ENCODE measurements around the gene BET1L.
"Not testable (repeated sequence)": the region's sequence is repeated elsewhere in the genome, so short reads cannot be mapped to it uniquely, and the experiment has no call there.

Gene BET1L

GRCh38 chr11:207208-207862 is at the start of gene BET1L, which contains the start of gene RIC8A:
TSS of gene BET1L (minus strand) at chr11:207399. CDS start at chr11:207321, 78 bp downstream.
TSS of gene RIC8A (plus strand) at chr11:207708. CDS start at chr11:208855, 1,147 bp downstream.
- DNase-seq (peak; percentile 96), ATAC-seq (peak; percentile 86)

GRCh38 chr11:255816-256215 is 48.6 kb upstream of the BET1L start:
- no peak for ATAC-seq
- no peak for DNase-seq

- ATAC-seq (no peak), DNase-seq (no peak)
Observed at GRCh38 chr11:255176-255575, 48.0 kb upstream of the BET1L start.

GRCh38 chr11:253886-254270 is 46.7 kb upstream of the BET1L start:
- no peak for DNase-seq
- no peak for ATAC-seq

- DNase-seq (no peak), ATAC-seq (no peak)
Observed at GRCh38 chr11:253160-253885, 46.1 kb upstream of the BET1L start.

- DNase-seq (no peak), ATAC-seq (no peak)
Observed at GRCh38 chr11:252666-253065, 45.5 kb upstream of the BET1L start.

- no peak for ATAC-seq
- no peak for DNase-seq
Observed at GRCh38 chr11:251550-251949, 44.4 kb upstream of the BET1L start.

- ATAC-seq (peak; percentile 85), DNase-seq (peak; percentile 78)
Observed at GRCh38 chr11:250740-251299, 43.6 kb upstream of the BET1L start.

GRCh38 chr11:250274-250673 is 43.1 kb upstream of the BET1L start:
- no peak for ATAC-seq

GRCh38 chr11:249062-249461 is 41.9 kb upstream of the BET1L start:
- DNase-seq, result no peak
- peak; percentile 44 for ATAC-seq

More at GRCh38 chr11:250274-250673, 43.1 kb upstream of the BET1L start:
- no peak for DNase-seq

GRCh38 chr11:244376-244775 is 37.2 kb upstream of the BET1L start:
- DNase-seq, result no peak
- no peak for ATAC-seq

- DNase-seq (no peak), ATAC-seq (no peak)
Observed at GRCh38 chr11:241634-242033, 34.4 kb upstream of the BET1L start.

GRCh38 chr11:240315-240714 is 33.1 kb upstream of the BET1L start:
- DNase-seq (no peak), ATAC-seq (no peak)

GRCh38 chr11:238346-238745 is 31.1 kb upstream of the BET1L start:
- ATAC-seq, result not testable (repeated sequence)

GRCh38 chr11:236774-237767 is 29.9 kb upstream of the BET1L start, which contains the start of gene PSMD13:
TSS of gene PSMD13 (plus strand) at chr11:236976. CDS start at chr11:237050, 74 bp downstream.
- DNase-seq (peak; percentile 93), ATAC-seq (peak; percentile 86)

More at GRCh38 chr11:238346-238745, 31.1 kb upstream of the BET1L start:
- DNase-seq, result not testable (repeated sequence)

- DNase-seq, result peak; percentile 82
- ATAC-seq, result peak; percentile 77
Observed at GRCh38 chr11:235997-236773, 29.0 kb upstream of the BET1L start, which contains the start of gene SIRT3. TSS of gene SIRT3 (minus strand) at chr11:236342. CDS start at chr11:236328, 14 bp downstream.

- no peak for DNase-seq
- peak; percentile 57 for ATAC-seq
Observed at GRCh38 chr11:235609-235996, 28.4 kb upstream of the BET1L start.

GRCh38 chr11:235180-235579 is 28.0 kb upstream of the BET1L start:
- no peak for ATAC-seq
- no peak for DNase-seq

GRCh38 chr11:232783-233565 is 25.8 kb upstream of the BET1L start:
- DNase-seq (no peak), ATAC-seq (no peak)

- DNase-seq, result no peak
- no peak for ATAC-seq
Observed at GRCh38 chr11:230431-230830, 23.2 kb upstream of the BET1L start.

Measured in stimulated activated naive CD8-positive, alpha-beta T cell treated with anti-CD3 and anti-CD28 coated beads, Interleukin-15, Interleukin-2, amounts not matched to agents 100 U/mL and 50 U/mL, for 24 hours (primary cell).